ENCODE data around the gene OAS3. TPM values are rescaled to one million over a fixed set of nuclear protein-coding genes. Genes with fewer than 3 reads are reported as not detected.

OAS3 gene
- total RNA-seq, 1 donor from 2014 or later = 24.4 TPM

- no peak for TF ChIP-seq CTCF (conservative IDR thresholded peaks at IDR 0.05; ENCODE audit: low read depth, low read length)
- DNase-seq (ENCODE audit: low read depth) = no peak
- H3K4me3 ChIP-seq (ENCODE audit: low read depth, low read length) = no peak overlapping the region
Observed at GRCh38 chr12:112967306-112967705, 29.0 kb downstream of the OAS3 start.

GRCh38 chr12:112967858-112968257 lies 29.6 kb downstream of the OAS3 start:
- DNase-seq (ENCODE audit: low read depth) = no peak
- TF ChIP-seq CTCF (conservative IDR thresholded peaks at IDR 0.05; ENCODE audit: low read depth, low read length) = no peak
- H3K4me3 ChIP-seq (ENCODE audit: low read depth, low read length) = no peak overlapping the region

- no peak for TF ChIP-seq CTCF (conservative IDR thresholded peaks at IDR 0.05; ENCODE audit: low read depth, low read length)
- no peak overlapping the region for H3K4me3 ChIP-seq (ENCODE audit: low read depth, low read length)
- no peak for DNase-seq (ENCODE audit: low read depth)
Observed at GRCh38 chr12:112969547-112970306, 31.5 kb downstream of the OAS3 start.

- DNase-seq (ENCODE audit: low read depth) = no peak
- no peak for TF ChIP-seq CTCF (conservative IDR thresholded peaks at IDR 0.05; ENCODE audit: low read depth, low read length)
- no peak overlapping the region for H3K4me3 ChIP-seq (ENCODE audit: low read depth, low read length)
Observed at GRCh38 chr12:112970391-112970790, 32.1 kb downstream of the OAS3 start.

GRCh38 chr12:112971248-112971647 lies 33.0 kb downstream of the OAS3 start:
- DNase-seq (ENCODE audit: low read depth) = no peak
- no peak overlapping the region for H3K4me3 ChIP-seq (ENCODE audit: low read depth, low read length)
- no peak for TF ChIP-seq CTCF (conservative IDR thresholded peaks at IDR 0.05; ENCODE audit: low read depth, low read length)

GRCh38 chr12:112973011-112973735 lies 34.9 kb downstream of the OAS3 start:
- no peak for TF ChIP-seq CTCF (conservative IDR thresholded peaks at IDR 0.05; ENCODE audit: low read depth, low read length)
- no peak for DNase-seq (ENCODE audit: low read depth)
- no peak overlapping the region for H3K4me3 ChIP-seq (ENCODE audit: low read depth, low read length)

All from epithelial cell of proximal tubule (primary cell).